Left lung (tissue), 10 donors: ENCODE data around the gene PRDM2. TPM values are rescaled to one million over a fixed set of nuclear protein-coding genes. Genes with fewer than 3 reads are reported as not detected.

Experiments used
- ATAC-seq: fragments of 200-7000 bp; cut with Tn5 transposase; one replicate; pipeline ENCODE4 v1.9.1; 2020; ENCODE audit warnings: moderate library complexity
- DNase-seq, 4 donors: peaks; one replicate each; pipeline ENCODE4 v3.0.0-alpha.2; 2013 to 2020
- H3K27ac ChIP-seq, 2 donors: fragments of 200-600 bp; sonication (generic) in 1 of 2; one replicate each; pipeline versions ENCODE4 v1.5.0 to v1.8.0; 2020 to 2021
- H3K27me3 ChIP-seq, 2 donors: fragments of 200-600 bp; sonication (generic) in 1 of 2; one replicate each; pipeline versions ENCODE4 v1.5.0 to v1.8.0; 2020 to 2021
- H3K36me3 ChIP-seq, 2 donors: fragments of 200-600 bp; sonication (generic) in 1 of 2; one replicate each; pipeline versions ENCODE4 v1.5.0 to v1.8.0; 2020 to 2021
- H3K4me1 ChIP-seq, 2 donors: fragments of 200-600 bp; one replicate each; pipeline ENCODE4 v1.8.0; 2021
- H3K4me3 ChIP-seq, 2 donors: fragments of 200-600 bp; sonication (generic) in 1 of 2; one replicate each; pipeline versions ENCODE4 v1.5.0 to v1.8.0; 2020 to 2021; ENCODE audit warnings: mild to moderate bottlenecking in 1 of 2
- H3K9me3 ChIP-seq, 2 donors: fragments of 200-600 bp; sonication (generic) in 1 of 2; one replicate each; pipeline versions ENCODE4 v1.5.0 to v1.8.0; 2020 to 2021
- intact Hi-C, 2 donors: fragments of 100-400 bp; cut with DNase I; formaldehyde crosslinking; loops; one replicate each; pipeline versions ENCODE4 v1.11.2 to v1.14.2; 2022
- polyA plus RNA-seq, 6 donors: library from polyadenylated mRNA; unstranded; fragments of 120-200 nt; gene quantifications; one replicate each; pipeline ENCODE4 v1.2.1, GENCODE V29; 2013; ENCODE audit not compliant: insufficient read length in 6 of 6
- total RNA-seq, 2 donors: library from RNA; stranded (reverse); fragmentation: NEBNext Ultra II Directional; extraction: Animal tissue kit (Norgen Biotek cat#: 25700); gene quantifications; one replicate each; pipeline ENCODE4 v1.2.1, GENCODE V29; 2021
- TF ChIP-seq, protein P1 (sequence below), 2 donors: fragments of 200-600 bp; sonication (generic) in 1 of 2; IDR thresholded peaks; one replicate each; pipeline versions ENCODE4 v1.5.0 to v1.8.0; 2021; ENCODE audit warnings: antibody characterized with exemption in 2 of 2
- donor health status: DM: no; HTN: yes; CAD: no.
- donor health status: DM: no; HTN: no; CAD: no.

The PRDM2 gene
- total and polyA plus RNA-seq, 8 donors: 39.6 to 51.7 (median 44.9) TPM

- H3K27ac ChIP-seq: no peak overlapping the region
- H3K9me3 ChIP-seq: no peaks in the 10 kb centered on the region
- DNase-seq (no peak), ATAC-seq (no peak)
- H3K27me3 ChIP-seq: no peaks in the 10 kb centered on the region
- peaks cover 0 to 32% of the 10 kb centered on the region in 2 donors for H3K4me1 ChIP-seq
- TF ChIP-seq, protein P1, sequence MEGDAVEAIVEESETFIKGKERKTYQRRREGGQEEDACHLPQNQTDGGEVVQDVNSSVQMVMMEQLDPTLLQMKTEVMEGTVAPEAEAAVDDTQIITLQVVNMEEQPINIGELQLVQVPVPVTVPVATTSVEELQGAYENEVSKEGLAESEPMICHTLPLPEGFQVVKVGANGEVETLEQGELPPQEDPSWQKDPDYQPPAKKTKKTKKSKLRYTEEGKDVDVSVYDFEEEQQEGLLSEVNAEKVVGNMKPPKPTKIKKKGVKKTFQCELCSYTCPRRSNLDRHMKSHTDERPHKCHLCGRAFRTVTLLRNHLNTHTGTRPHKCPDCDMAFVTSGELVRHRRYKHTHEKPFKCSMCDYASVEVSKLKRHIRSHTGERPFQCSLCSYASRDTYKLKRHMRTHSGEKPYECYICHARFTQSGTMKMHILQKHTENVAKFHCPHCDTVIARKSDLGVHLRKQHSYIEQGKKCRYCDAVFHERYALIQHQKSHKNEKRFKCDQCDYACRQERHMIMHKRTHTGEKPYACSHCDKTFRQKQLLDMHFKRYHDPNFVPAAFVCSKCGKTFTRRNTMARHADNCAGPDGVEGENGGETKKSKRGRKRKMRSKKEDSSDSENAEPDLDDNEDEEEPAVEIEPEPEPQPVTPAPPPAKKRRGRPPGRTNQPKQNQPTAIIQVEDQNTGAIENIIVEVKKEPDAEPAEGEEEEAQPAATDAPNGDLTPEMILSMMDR (IDR thresholded peaks at IDR 0.05): no peak
- H3K4me3 ChIP-seq: no peak overlapping the region
- peaks cover 0 to 67% of the 10 kb centered on the region in 2 donors for H3K36me3 ChIP-seq
- intact Hi-C loops: no loop called here
Observed at GRCh38 chr1:13786541-13786940, 86.6 kb downstream of the PRDM2 start.

DNA sequence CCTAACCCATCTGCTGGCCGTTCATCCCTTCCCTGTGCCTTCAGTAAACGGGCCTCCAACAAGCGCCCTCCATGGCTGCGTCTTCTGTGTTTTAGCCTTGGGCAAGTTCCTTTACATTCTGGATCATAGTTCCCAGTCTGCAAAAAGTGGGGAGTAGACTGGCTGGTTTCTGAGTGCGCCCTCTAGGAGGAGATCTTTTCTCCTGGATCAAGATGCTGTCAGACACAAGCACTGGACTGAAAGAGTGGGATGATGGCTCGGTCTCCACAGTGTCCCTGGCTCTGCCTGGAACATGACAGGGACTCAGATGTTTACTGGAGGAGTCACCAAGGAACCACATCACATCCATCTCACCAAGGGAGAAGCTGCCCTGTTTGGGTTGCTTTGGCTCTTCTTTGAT lies 88.8 kb downstream of the PRDM2 start:
- H3K4me1 ChIP-seq: peaks cover 0 to 11% of the 10 kb centered on the region in 2 donors
- H3K36me3 ChIP-seq: peaks cover 0 to 62% of the 10 kb centered on the region in 2 donors
- ATAC-seq (no peak), DNase-seq (no peak)
- H3K27ac ChIP-seq: no peak overlapping the region
- no peaks in the 10 kb centered on the region for H3K27me3 ChIP-seq
- H3K4me3 ChIP-seq: no peak overlapping the region
- intact Hi-C loops: no loop called here
- TF ChIP-seq, protein P1 (IDR thresholded peaks at IDR 0.05): no peak
- H3K9me3 ChIP-seq: no peaks in the 10 kb centered on the region

DNA sequence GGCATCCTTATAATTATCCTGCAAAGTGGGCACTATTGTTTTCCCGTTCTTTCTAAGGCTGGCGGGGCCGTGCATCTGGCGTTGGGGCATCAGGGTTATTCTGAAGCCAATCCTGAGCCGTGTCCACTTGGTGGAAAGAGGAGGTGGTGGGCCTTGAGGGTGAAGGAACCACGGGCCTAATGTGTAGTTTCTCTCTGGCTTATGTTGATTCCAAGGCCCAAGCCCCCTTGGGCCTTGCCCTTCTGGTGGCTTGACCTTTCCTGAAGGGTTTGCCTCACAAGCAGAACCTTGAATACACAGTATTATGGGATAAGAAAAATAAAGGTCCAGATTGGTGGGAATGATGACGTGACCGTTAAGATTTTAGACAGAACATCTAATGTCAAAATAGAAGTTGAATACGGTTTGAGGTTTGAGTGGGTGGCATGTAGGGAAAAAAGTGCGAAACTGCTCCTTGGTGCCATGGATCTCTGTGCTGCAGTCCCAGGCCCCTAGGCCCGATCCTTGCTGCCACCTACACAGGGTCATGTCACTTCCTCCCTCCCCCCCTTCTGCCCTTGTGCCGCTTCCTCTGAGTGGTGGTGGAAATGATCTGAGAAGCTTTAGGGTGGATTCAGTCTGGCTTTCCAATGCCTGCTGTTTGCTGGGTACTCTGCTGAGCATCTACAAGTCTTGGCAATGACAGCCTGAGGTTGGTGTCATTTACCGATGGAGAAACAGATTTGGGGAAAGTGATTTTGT lies 90.5 kb downstream of the PRDM2 start:
- no peak overlapping the region for H3K27ac ChIP-seq
- intact Hi-C loops: no loop called here
- H3K36me3 ChIP-seq: peaks cover 0 to 65% of the 10 kb centered on the region in 2 donors
- H3K4me1 ChIP-seq: peaks cover 0 to under 1% of the 10 kb centered on the region in 2 donors
- no peaks in the 10 kb centered on the region for H3K9me3 ChIP-seq
- H3K27me3 ChIP-seq: no peaks in the 10 kb centered on the region
- TF ChIP-seq, protein P1 (IDR thresholded peaks at IDR 0.05): no peak
- DNase-seq (no peak), ATAC-seq (no peak)
- H3K4me3 ChIP-seq: no peak overlapping the region

DNA sequence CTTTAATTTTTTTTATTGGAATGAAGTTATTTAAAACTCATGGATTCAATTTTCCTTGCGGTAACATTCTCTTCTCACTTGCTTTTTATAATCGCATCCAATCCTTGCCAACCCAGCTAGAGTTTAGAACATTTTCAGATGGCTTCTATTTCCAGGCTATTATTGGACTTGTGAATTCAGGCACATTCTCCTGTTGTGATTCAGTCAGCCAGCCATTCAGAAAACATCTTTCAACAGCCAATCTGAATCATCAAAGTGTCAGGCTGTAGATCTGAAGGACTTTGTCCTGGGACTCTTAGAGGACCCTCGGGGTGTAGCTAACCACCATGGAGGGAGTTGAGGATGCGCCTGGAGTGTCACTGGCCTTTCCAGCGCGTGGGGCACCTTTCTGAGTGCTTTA lies 92.4 kb downstream of the PRDM2 start:
- ATAC-seq (no peak), DNase-seq (no peak)
- intact Hi-C loops: no loop called here
- Histone ChIP-seq H3K36me3 (peaks cover 0 to 65% of the 10 kb centered on the region in 2 donors), H3K27me3 (no peaks in the 10 kb centered on the region), H3K9me3 (no peaks in the 10 kb centered on the region), H3K27ac (no peak overlapping the region), H3K4me1 (no peaks in the 10 kb centered on the region), H3K4me3 (no peak overlapping the region)
- TF ChIP-seq, protein P1 (IDR thresholded peaks at IDR 0.05): no peak

DNA sequence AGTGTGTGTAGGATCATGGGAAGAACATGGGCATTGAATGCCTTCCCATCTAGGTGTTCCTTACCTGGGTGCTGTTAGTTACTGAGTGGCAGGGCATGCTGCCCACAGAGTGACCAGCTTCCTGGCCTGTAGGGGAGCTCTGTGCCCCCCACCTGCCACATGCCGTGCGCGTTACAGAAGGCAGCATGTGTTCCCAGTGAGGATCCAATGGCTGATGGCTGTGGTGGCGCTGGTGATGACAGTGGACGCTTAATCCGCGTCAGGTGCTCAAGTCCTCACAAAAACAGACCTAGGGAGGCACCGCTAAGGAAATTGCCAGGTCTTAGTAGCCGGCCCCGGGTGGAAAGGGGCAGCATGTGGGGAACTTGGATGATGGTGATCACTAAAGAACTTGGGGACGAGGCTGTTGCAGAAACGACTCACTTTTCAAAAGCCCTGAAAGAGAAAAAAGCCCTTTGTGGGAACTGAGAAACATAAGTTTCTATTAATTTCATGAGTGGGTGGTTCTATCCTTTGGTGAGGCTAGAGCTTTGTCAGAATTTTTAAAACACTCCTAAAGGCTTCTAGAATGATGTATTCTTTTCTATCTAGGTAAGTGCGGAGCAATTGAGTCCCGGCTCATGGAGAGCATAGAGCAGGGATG lies 93.2 kb downstream of the PRDM2 start:
- no peaks in the 10 kb centered on the region for H3K9me3 ChIP-seq
- no peak for ATAC-seq
- H3K27ac ChIP-seq: no peak overlapping the region
- intact Hi-C loops: no loop called here
- TF ChIP-seq, protein P1 (IDR thresholded peaks at IDR 0.05): no peak
- peak in 1 of 4 donors; percentile 52 for DNase-seq
- no peak overlapping the region for H3K4me3 ChIP-seq
- peaks cover 0 to 60% of the 10 kb centered on the region in 2 donors for H3K36me3 ChIP-seq
- H3K4me1 ChIP-seq: no peaks in the 10 kb centered on the region
- no peaks in the 10 kb centered on the region for H3K27me3 ChIP-seq
